ENCODE results near the gene SEC22C. TPM values are rescaled to one million over a fixed set of nuclear protein-coding genes. Genes with fewer than 3 reads are reported as not detected.

SEC22C gene
- total and polyA plus RNA-seq, 2 of the 13 experiments (the other 11 are each of a cell fraction or from before 2014, with no cell fraction given), result 20.0 to 40.0 TPM

- TF ChIP-seq, protein P1, sequence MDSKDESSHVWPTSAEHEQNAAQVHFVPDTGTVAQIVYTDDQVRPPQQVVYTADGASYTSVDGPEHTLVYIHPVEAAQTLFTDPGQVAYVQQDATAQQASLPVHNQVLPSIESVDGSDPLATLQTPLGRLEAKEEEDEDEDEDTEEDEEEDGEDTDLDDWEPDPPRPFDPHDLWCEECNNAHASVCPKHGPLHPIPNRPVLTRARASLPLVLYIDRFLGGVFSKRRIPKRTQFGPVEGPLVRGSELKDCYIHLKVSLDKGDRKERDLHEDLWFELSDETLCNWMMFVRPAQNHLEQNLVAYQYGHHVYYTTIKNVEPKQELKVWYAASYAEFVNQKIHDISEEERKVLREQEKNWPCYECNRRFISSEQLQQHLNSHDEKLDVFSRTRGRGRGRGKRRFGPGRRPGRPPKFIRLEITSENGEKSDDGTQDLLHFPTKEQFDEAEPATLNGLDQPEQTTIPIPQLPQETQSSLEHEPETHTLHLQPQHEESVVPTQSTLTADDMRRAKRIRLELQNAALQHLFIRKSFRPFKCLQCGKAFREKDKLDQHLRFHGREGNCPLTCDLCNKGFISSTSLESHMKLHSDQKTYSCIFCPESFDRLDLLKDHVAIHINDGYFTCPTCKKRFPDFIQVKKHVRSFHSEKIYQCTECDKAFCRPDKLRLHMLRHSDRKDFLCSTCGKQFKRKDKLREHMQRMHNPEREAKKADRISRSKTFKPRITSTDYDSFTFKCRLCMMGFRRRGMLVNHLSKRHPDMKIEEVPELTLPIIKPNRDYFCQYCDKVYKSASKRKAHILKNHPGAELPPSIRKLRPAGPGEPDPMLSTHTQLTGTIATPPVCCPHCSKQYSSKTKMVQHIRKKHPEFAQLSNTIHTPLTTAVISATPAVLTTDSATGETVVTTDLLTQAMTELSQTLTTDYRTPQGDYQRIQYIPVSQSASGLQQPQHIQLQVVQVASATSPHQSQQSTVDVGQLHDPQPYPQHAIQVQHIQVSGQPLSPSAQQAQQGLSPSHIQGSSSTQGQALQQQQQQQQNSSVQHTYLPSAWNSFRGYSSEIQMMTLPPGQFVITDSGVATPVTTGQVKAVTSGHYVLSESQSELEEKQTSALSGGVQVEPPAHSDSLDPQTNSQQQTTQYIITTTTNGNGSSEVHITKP (CRISPR knock-in tag; IDR thresholded peaks at IDR 0.05; ENCODE audit: low read depth), result no peak
- TF ChIP-seq, protein P2, sequence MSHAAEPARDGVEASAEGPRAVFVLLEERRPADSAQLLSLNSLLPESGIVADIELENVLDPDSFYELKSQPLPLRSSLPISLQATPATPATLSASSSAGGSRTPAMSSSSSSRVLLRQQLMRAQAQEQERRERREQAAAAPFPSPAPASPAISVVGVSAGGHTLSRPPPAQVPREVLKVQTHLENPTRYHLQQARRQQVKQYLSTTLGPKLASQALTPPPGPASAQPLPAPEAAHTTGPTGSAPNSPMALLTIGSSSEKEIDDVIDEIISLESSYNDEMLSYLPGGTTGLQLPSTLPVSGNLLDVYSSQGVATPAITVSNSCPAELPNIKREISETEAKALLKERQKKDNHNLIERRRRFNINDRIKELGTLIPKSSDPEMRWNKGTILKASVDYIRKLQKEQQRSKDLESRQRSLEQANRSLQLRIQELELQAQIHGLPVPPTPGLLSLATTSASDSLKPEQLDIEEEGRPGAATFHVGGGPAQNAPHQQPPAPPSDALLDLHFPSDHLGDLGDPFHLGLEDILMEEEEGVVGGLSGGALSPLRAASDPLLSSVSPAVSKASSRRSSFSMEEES (CRISPR knock-in tag; IDR thresholded peaks at IDR 0.05), result peak; percentile 68; the same call in 1 of the 2 replicates
- TF ChIP-seq FOXK1 (CRISPR knock-in tag; IDR thresholded peaks at IDR 0.05; ENCODE audit: borderline replicate concordance, low read depth) (no peak), ZNF124 (CRISPR knock-in tag; IDR thresholded peaks at IDR 0.05) (0 out of 2 replicates have a peak, but pooled peaks have one; percentile 30), SALL1 (CRISPR knock-in tag; IDR thresholded peaks at IDR 0.05) (peak; percentile 71; the same call in 1 of the 2 replicates), ZNF207 (IDR thresholded peaks at IDR 0.05; ENCODE audit: borderline replicate concordance) (no peak), ZNF33A (CRISPR knock-in tag; IDR thresholded peaks at IDR 0.05; ENCODE audit: borderline replicate concordance) (no peak), FOXK2 (IDR thresholded peaks at IDR 0.05) (no peak), ZNF383 (CRISPR knock-in tag; IDR thresholded peaks at IDR 0.05; ENCODE audit: borderline replicate concordance) (no peak), ZNF772 (CRISPR knock-in tag; IDR thresholded peaks at IDR 0.05) (peak; percentile 75; the same call in 1 of the 2 replicates), SIX1 (CRISPR knock-in tag; IDR thresholded peaks at IDR 0.05; ENCODE audit: borderline replicate concordance) (no peak), SMAD3 (CRISPR knock-in tag; IDR thresholded peaks at IDR 0.05) (0 out of 2 replicates have a peak, but pooled peaks have one; percentile 18), YEATS2 (CRISPR knock-in tag; IDR thresholded peaks at IDR 0.05; ENCODE audit: borderline replicate concordance) (0 out of 2 replicates have a peak, but pooled peaks have one; percentile 47), ZFP62 (CRISPR knock-in tag; IDR thresholded peaks at IDR 0.05) (no peak), ZNF547 (CRISPR knock-in tag; IDR thresholded peaks at IDR 0.05) (peak; percentile 97), TCF7 (IDR thresholded peaks at IDR 0.05; ENCODE audit: low read depth) (no peak)
- TF ChIP-seq, protein P3, sequence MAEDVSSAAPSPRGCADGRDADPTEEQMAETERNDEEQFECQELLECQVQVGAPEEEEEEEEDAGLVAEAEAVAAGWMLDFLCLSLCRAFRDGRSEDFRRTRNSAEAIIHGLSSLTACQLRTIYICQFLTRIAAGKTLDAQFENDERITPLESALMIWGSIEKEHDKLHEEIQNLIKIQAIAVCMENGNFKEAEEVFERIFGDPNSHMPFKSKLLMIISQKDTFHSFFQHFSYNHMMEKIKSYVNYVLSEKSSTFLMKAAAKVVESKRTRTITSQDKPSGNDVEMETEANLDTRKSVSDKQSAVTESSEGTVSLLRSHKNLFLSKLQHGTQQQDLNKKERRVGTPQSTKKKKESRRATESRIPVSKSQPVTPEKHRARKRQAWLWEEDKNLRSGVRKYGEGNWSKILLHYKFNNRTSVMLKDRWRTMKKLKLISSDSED (CRISPR knock-in tag; IDR thresholded peaks at IDR 0.05), result no peak
- TF ChIP-seq, protein P4, sequence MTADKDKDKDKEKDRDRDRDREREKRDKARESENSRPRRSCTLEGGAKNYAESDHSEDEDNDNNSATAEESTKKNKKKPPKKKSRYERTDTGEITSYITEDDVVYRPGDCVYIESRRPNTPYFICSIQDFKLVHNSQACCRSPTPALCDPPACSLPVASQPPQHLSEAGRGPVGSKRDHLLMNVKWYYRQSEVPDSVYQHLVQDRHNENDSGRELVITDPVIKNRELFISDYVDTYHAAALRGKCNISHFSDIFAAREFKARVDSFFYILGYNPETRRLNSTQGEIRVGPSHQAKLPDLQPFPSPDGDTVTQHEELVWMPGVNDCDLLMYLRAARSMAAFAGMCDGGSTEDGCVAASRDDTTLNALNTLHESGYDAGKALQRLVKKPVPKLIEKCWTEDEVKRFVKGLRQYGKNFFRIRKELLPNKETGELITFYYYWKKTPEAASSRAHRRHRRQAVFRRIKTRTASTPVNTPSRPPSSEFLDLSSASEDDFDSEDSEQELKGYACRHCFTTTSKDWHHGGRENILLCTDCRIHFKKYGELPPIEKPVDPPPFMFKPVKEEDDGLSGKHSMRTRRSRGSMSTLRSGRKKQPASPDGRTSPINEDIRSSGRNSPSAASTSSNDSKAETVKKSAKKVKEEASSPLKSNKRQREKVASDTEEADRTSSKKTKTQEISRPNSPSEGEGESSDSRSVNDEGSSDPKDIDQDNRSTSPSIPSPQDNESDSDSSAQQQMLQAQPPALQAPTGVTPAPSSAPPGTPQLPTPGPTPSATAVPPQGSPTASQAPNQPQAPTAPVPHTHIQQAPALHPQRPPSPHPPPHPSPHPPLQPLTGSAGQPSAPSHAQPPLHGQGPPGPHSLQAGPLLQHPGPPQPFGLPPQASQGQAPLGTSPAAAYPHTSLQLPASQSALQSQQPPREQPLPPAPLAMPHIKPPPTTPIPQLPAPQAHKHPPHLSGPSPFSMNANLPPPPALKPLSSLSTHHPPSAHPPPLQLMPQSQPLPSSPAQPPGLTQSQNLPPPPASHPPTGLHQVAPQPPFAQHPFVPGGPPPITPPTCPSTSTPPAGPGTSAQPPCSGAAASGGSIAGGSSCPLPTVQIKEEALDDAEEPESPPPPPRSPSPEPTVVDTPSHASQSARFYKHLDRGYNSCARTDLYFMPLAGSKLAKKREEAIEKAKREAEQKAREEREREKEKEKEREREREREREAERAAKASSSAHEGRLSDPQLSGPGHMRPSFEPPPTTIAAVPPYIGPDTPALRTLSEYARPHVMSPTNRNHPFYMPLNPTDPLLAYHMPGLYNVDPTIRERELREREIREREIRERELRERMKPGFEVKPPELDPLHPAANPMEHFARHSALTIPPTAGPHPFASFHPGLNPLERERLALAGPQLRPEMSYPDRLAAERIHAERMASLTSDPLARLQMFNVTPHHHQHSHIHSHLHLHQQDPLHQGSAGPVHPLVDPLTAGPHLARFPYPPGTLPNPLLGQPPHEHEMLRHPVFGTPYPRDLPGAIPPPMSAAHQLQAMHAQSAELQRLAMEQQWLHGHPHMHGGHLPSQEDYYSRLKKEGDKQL (CRISPR knock-in tag; IDR thresholded peaks at IDR 0.05; ENCODE audit: low read depth), result no peak
These were observed at the start of gene SEC22C (continued) for GRCh38 chr3:42581709-42582473.

Measured in HepG2 (cell line).